ENCODE measurements around the gene ZSCAN31. TPM values are rescaled to one million over a fixed set of nuclear protein-coding genes. Genes with fewer than 3 reads are reported as not detected.

Gene ZSCAN31
- total and polyA plus RNA-seq, 4 donors = 5.6 to 13.1 (median 9.0) TPM

DNA sequence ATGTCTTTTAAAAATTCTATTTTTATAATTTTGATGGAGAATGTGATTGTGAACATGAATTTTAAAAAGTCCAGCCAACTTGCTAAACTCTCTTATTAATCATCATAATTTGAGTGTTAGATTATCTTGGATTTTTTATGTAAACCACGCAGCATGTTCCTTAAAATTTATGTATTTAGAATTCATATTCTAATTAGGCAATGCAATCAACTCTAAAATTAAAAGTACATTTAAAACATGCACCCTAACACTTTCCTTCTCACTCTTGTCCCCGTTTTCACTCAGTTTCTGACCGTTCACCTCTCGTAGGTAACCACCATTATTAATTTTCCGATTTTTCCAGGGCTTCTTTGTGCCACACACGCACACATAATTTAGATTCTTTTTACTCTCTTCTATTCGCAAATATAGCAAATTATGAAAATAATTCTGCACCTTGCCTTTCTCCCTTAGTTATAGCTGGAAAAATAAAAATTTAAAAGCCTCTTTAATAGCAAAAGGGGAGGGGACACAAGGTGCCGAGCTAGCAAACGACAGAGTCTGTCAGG lies 13.5 kb upstream of the ZSCAN31 start:
- Histone ChIP-seq H3K9ac (ENCODE audit: insufficient read depth in 1 of 2, low read length in 2 of 2) (peak overlapping the region; percentile 80 to 88), H3K27ac (ENCODE audit: low read depth in 1 of 2, low read length in 1 of 2) (peak overlapping the region; percentile 47 to 96)
- 0 to 2% methylated on average over 9 of the region's 9 CpGs for WGBS, 2 donors

DNA sequence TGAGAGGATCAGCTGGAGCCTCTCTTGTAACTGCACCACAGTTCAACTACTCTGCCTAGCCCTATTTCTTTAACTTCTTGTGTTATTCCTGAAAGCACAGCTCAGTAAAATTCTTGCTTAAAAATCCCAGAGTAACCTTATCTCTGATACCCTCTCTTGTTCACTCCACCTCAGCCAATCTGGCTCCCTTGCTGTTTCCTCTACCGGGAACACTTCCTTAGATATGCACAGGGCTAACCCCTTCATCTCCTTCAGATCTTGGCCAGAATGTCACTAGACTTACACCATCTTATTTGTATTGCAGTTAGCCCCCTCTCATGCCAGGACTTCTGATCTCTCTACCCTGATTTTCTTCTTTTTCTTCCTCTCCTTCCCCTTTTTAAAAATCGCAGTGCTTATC lies 11.2 kb upstream of the ZSCAN31 start:
- no peaks in the 10 kb centered on the region for H3K36me3 ChIP-seq (ENCODE audit: control insufficient read depth in 4 of 4, insufficient read depth in 4 of 4, low read length in 4 of 4)
- H3K27ac ChIP-seq (ENCODE audit: low read depth in 1 of 2, low read length in 1 of 2) = no peak overlapping the region
- 15 to 18% methylated on average over 2 of the region's 2 CpGs for WGBS, 2 donors
- peaks cover 0 to 16% (median 3%) of the 10 kb centered on the region in 5 donors for H3K4me1 ChIP-seq (ENCODE audit: control insufficient read depth in 5 of 5, insufficient read depth in 5 of 5, low read length in 5 of 5)
- H3K27me3 ChIP-seq (ENCODE audit: control insufficient read depth in 3 of 3, insufficient read depth in 3 of 3, low read length in 2 of 3) = peaks cover 0 to 2% (median 0%) of the 10 kb centered on the region in 3 donors
- ATAC-seq (ENCODE audit: insufficient read depth, low FRiP score) (no peak), DNase-seq (peak in 1 of 3 donors; percentile 44)
- H3K9me3 ChIP-seq (ENCODE audit: control insufficient read depth in 4 of 4, insufficient read depth in 3 of 4, low read length in 3 of 4) = no peaks in the 10 kb centered on the region
- no peak overlapping the region for H3K9ac ChIP-seq (ENCODE audit: insufficient read depth in 1 of 2, low read length in 2 of 2)
- H3K4me3 ChIP-seq = no peak overlapping the region
- TF ChIP-seq, protein P1, sequence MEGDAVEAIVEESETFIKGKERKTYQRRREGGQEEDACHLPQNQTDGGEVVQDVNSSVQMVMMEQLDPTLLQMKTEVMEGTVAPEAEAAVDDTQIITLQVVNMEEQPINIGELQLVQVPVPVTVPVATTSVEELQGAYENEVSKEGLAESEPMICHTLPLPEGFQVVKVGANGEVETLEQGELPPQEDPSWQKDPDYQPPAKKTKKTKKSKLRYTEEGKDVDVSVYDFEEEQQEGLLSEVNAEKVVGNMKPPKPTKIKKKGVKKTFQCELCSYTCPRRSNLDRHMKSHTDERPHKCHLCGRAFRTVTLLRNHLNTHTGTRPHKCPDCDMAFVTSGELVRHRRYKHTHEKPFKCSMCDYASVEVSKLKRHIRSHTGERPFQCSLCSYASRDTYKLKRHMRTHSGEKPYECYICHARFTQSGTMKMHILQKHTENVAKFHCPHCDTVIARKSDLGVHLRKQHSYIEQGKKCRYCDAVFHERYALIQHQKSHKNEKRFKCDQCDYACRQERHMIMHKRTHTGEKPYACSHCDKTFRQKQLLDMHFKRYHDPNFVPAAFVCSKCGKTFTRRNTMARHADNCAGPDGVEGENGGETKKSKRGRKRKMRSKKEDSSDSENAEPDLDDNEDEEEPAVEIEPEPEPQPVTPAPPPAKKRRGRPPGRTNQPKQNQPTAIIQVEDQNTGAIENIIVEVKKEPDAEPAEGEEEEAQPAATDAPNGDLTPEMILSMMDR (IDR thresholded peaks at IDR 0.05; ENCODE audit: control extremely low read depth, extremely low read depth) = no peak

More for the DNA sequence above, 13.5 kb upstream of the ZSCAN31 start:
- H3K4me1 ChIP-seq (ENCODE audit: control insufficient read depth in 5 of 5, insufficient read depth in 5 of 5, low read length in 5 of 5) = peaks cover 0 to 16% (median 3%) of the 10 kb centered on the region in 5 donors
- peaks cover 0 to 2% (median 0%) of the 10 kb centered on the region in 3 donors for H3K27me3 ChIP-seq (ENCODE audit: control insufficient read depth in 3 of 3, insufficient read depth in 3 of 3, low read length in 2 of 3)
- H3K36me3 ChIP-seq (ENCODE audit: control insufficient read depth in 4 of 4, insufficient read depth in 4 of 4, low read length in 4 of 4) = no peaks in the 10 kb centered on the region
- DNase-seq = no peak
- no peak for ATAC-seq (ENCODE audit: insufficient read depth, low FRiP score)
- H3K4me3 ChIP-seq = peak overlapping the region; percentile 95
- no peaks in the 10 kb centered on the region for H3K9me3 ChIP-seq (ENCODE audit: control insufficient read depth in 4 of 4, insufficient read depth in 3 of 4, low read length in 3 of 4)
- TF ChIP-seq, protein P1 (IDR thresholded peaks at IDR 0.05; ENCODE audit: control extremely low read depth, extremely low read depth) = no peak

DNA sequence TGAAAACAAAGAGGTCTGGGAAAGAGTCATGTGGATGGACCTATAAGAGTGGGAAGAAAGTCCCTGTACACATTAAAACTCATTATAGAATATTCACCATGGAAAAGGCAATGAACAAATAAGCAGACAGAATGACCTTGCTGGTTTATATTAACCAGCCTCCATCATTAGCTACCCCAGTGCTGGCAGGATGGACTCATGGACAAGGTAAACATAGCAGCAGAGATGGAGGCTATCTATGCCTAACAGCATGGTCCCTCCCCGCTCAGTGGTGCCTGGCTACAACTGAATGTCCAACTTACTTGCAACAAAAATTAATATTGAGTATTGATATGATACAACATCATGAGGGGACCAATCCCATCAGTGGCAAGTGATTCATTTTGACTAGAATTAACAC lies 9.3 kb upstream of the ZSCAN31 start:
- Histone ChIP-seq H3K27ac (ENCODE audit: low read depth in 1 of 2, low read length in 1 of 2) (no peak overlapping the region), H3K4me3 (no peak overlapping the region), H3K36me3 (ENCODE audit: control insufficient read depth in 4 of 4, insufficient read depth in 4 of 4, low read length in 4 of 4) (no peaks in the 10 kb centered on the region), H3K4me1 (ENCODE audit: control insufficient read depth in 5 of 5, insufficient read depth in 5 of 5, low read length in 5 of 5) (peaks cover 0 to 3% (median 0%) of the 10 kb centered on the region in 5 donors), H3K27me3 (ENCODE audit: control insufficient read depth in 3 of 3, insufficient read depth in 3 of 3, low read length in 2 of 3) (peaks cover 0 to 2% (median 0%) of the 10 kb centered on the region in 3 donors), H3K9ac (ENCODE audit: insufficient read depth in 1 of 2, low read length in 2 of 2) (no peak overlapping the region), H3K9me3 (ENCODE audit: control insufficient read depth in 4 of 4, insufficient read depth in 3 of 4, low read length in 3 of 4) (no peaks in the 10 kb centered on the region)
- TF ChIP-seq, protein P1 (IDR thresholded peaks at IDR 0.05; ENCODE audit: control extremely low read depth, extremely low read depth) = no peak
- ATAC-seq (ENCODE audit: insufficient read depth, low FRiP score) (no peak), DNase-seq (no peak)
- WGBS, 2 donors = 93 to 94% methylated on average over 1 of the region's 1 CpG

All from lung (tissue), 12 donors.